ENCODE data around the gene GNAS.

Gene GNAS

GRCh38 chr20:58892141-58892931, 39.8 kb downstream of the GNAS start:
- peak overlapping the region; percentile 58 for H3K4me3 ChIP-seq (ENCODE audit: low read depth, low read length)
- TF ChIP-seq CTCF (IDR thresholded peaks at IDR 0.05; ENCODE audit: borderline replicate concordance, insufficient read depth, low read depth, low read length) = peak; percentile 14; the same call in 1 of the 2 replicates

DNA sequence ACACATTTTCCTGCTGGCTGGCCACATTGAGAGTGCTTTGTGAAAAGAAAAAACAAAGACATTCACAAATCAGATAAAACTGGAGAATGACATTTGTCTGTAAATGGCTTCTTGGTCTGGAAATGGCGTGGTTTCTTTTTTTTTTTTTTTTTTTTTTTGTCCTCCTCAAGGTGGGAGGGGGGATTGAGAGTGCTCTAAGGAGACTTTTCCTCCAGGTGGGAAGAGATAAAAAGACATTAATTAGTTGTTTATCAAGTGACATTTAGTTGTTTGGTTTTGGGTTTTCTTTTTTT, 40.4 kb downstream of the GNAS start:
- peak overlapping the region; percentile 58 for H3K4me3 ChIP-seq (ENCODE audit: low read depth, low read length)
- no peak for TF ChIP-seq CTCF (IDR thresholded peaks at IDR 0.05; ENCODE audit: borderline replicate concordance, insufficient read depth, low read depth, low read length)

- peak overlapping the region; percentile 58 for H3K4me3 ChIP-seq (ENCODE audit: low read depth, low read length)
- TF ChIP-seq CTCF (IDR thresholded peaks at IDR 0.05; ENCODE audit: borderline replicate concordance, insufficient read depth, low read depth, low read length) = no peak
Measured at GRCh38 chr20:58893355-58894120, 41.0 kb downstream of the GNAS start.

DNA sequence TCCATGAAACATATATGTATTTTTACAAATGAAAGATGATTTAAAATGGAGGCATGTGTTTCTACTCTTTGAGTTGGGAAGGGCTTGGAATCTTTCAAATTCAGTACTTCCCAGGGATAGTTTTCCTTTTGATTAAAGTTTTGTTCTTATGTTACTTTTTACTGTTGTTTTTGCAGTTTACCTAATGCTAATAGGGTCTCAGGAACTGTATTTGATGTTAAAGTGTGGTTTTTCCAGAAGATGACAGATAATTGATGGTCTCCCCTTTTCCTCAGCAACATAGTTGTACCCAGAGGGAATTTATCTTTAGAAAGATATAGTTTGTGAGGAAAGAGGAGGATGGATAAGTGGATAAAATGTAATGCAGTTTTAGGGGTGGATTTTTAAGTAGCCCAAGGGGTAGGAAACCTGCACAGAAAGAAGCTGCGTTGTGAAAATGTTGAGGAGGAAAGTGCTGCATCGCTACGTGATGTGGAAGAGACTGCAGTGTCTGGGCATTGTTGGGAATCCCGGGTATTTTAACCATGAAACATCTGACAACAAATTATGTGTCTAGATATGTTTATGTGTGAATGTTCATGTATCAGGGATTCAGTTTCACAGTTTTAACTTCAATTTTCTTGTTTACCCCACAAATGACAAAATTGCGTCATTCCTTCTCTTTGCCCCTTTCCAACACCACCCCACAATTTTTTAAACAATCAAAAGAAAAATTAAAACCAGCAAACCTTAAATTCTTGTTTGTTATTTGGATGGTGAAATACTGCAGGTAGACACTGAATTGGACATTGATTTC, 42.3 kb downstream of the GNAS start:
- no peak overlapping the region for H3K4me3 ChIP-seq (ENCODE audit: low read depth, low read length)
- no peak for TF ChIP-seq CTCF (IDR thresholded peaks at IDR 0.05; ENCODE audit: borderline replicate concordance, insufficient read depth, low read depth, low read length)

GRCh38 chr20:58895448-58896180, 43.1 kb downstream of the GNAS start:
- H3K4me3 ChIP-seq (ENCODE audit: low read depth, low read length) = no peak overlapping the region
- TF ChIP-seq CTCF (IDR thresholded peaks at IDR 0.05; ENCODE audit: borderline replicate concordance, insufficient read depth, low read depth, low read length) = no peak

DNA sequence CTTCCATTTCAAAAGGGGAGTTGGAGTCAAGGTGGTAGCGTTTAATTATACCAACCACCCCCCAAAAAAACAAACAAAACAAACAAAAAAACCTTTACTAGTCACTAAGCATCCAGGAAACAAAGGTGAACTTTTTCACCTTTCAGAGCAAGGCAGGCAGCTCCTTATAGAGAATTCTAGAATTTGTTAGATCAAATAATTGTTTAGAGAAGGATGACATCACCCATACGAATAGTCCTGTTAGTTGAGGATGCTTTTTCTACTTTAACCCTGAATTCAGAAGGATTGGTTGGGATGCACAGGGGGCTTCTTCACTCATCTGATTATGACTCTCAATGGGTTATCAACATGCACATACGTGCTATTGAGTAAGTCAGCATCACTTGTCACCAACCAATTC, 44.3 kb downstream of the GNAS start:
- no peak overlapping the region for H3K4me3 ChIP-seq (ENCODE audit: low read depth, low read length)
- no peak for TF ChIP-seq CTCF (IDR thresholded peaks at IDR 0.05; ENCODE audit: borderline replicate concordance, insufficient read depth, low read depth, low read length)

All from GM12875 (cell line).